ENCODE measurements around the gene STAU1. TPM values are rescaled to one million over a fixed set of nuclear protein-coding genes. Genes with fewer than 3 reads are reported as not detected.

Gene STAU1
- total and polyA plus RNA-seq, 4 donors, result 39.1 to 81.3 (median 60.1) TPM

DNA sequence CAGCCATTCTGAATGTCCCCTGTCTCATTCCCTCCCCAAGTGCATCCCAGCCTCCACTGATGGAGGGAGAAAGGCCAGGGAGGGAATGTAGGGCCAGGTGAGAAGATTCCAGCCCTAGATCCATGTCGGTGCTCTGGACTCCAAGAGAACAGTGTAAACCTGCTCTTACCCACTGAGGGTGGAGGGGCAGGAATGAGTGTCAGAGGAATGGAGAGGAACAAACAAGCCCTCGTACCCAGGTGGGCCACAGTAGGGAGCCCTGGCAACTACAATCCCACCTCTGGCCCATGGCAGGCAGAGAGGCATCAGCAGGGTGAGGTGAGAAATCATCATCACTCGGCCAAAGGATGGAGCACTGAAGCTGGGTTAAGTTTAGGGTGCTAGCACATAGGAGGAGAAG, 54.6 kb downstream of the STAU1 start:
- Histone ChIP-seq H3K4me3 (ENCODE audit: low read length in 2 of 2) (no peak overlapping the region), H3K4me1 (ENCODE audit: control insufficient read depth in 1 of 2, insufficient read depth in 2 of 2, low read length in 2 of 2) (no peaks in the 10 kb centered on the region), H3K27me3 (ENCODE audit: control insufficient read depth in 1 of 2, insufficient read depth in 2 of 2, low read length in 1 of 2) (no peaks in the 10 kb centered on the region), H3K27ac (ENCODE audit: low read depth in 1 of 2, low read length in 2 of 2) (no peak overlapping the region), H3K36me3 (ENCODE audit: control insufficient read depth in 1 of 2, insufficient read depth in 2 of 2, low read length in 1 of 2) (no peaks in the 10 kb centered on the region), H3K9me3 (ENCODE audit: control insufficient read depth, low read length) (no peaks in the 10 kb centered on the region)
- DNase-seq (no peak), ATAC-seq (ENCODE audit: low FRiP score) (no peak)
- WGBS, 2 donors, result 70 to 78% methylated on average over 3 of the region's 3 CpGs
- intact Hi-C loops (cut with DNase I), result loop anchor here (1.0 to 10.0 kb wide), 3 partner anchors 51 to 84 kb away; partner anchors contain the start of gene STAU1 (in 1 of the 2)

DNA sequence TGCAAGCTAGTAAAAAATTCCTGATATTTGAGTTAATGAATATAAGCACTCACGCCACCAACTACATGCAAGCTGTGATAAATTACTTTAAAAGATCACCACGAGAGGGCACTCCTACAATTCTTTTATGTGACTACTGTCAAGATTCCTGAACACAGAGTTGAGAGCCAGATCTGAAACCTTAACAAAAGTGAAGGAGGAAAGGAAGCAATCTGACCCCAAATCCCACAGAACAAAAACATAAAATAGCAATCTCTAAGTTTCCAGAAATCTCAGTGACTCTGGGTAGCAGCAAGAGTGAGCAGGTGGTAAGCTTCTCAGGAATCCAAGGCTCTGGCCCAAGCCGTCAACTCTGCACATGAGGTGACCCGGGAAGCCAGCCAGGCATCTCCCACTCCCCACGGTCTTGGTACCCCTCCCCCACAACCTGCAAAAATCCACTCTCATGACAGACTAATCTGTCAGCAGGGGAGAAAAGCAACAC, 55.1 kb downstream of the STAU1 start:
- DNase-seq (no peak), ATAC-seq (ENCODE audit: low FRiP score) (peak; percentile 81)
- no peak overlapping the region for H3K4me3 ChIP-seq (ENCODE audit: low read length in 2 of 2)
- H3K27ac ChIP-seq (ENCODE audit: low read depth in 1 of 2, low read length in 2 of 2), result peak overlapping the region in 1 of 2 donors; percentile 2
- no peaks in the 10 kb centered on the region for H3K4me1 ChIP-seq (ENCODE audit: control insufficient read depth in 1 of 2, insufficient read depth in 2 of 2, low read length in 2 of 2)
- H3K27me3 ChIP-seq (ENCODE audit: control insufficient read depth in 1 of 2, insufficient read depth in 2 of 2, low read length in 1 of 2), result no peaks in the 10 kb centered on the region
- WGBS, 2 donors, result 19 to 25% methylated on average over 5 of the region's 5 CpGs
- intact Hi-C loops (cut with DNase I), result loop anchor here (1.0 to 10.0 kb wide), 3 partner anchors 52 to 84 kb away; partner anchors contain the start of gene STAU1 (in 1 of the 2)
- H3K9me3 ChIP-seq (ENCODE audit: control insufficient read depth, low read length), result no peaks in the 10 kb centered on the region
- no peaks in the 10 kb centered on the region for H3K36me3 ChIP-seq (ENCODE audit: control insufficient read depth in 1 of 2, insufficient read depth in 2 of 2, low read length in 1 of 2)

- WGBS, 2 donors, result 96 to 97% methylated on average over 10 of the region's 10 CpGs
- no peak overlapping the region for H3K27ac ChIP-seq (ENCODE audit: low read depth in 1 of 2, low read length in 2 of 2)
- ATAC-seq (ENCODE audit: low FRiP score) (no peak), DNase-seq (no peak)
- no peak overlapping the region for H3K4me3 ChIP-seq (ENCODE audit: low read length in 2 of 2)
- H3K9me3 ChIP-seq (ENCODE audit: control insufficient read depth, low read length), result no peaks in the 10 kb centered on the region
- H3K4me1 ChIP-seq (ENCODE audit: control insufficient read depth in 1 of 2, insufficient read depth in 2 of 2, low read length in 2 of 2), result no peaks in the 10 kb centered on the region
- no peaks in the 10 kb centered on the region for H3K27me3 ChIP-seq (ENCODE audit: control insufficient read depth in 1 of 2, insufficient read depth in 2 of 2, low read length in 1 of 2)
- peaks cover 4 to 8% of the 10 kb centered on the region in 2 donors for H3K36me3 ChIP-seq (ENCODE audit: control insufficient read depth in 1 of 2, insufficient read depth in 2 of 2, low read length in 1 of 2)
- intact Hi-C loops (cut with DNase I), result no loop called here
Observed at GRCh38 chr20:49123982-49124381, 64.2 kb downstream of the STAU1 start.

- no peak overlapping the region for H3K4me3 ChIP-seq (ENCODE audit: low read length in 2 of 2)
- no peaks in the 10 kb centered on the region for H3K27me3 ChIP-seq (ENCODE audit: control insufficient read depth in 1 of 2, insufficient read depth in 2 of 2, low read length in 1 of 2)
- ATAC-seq (ENCODE audit: low FRiP score) (no peak), DNase-seq (no peak)
- H3K36me3 ChIP-seq (ENCODE audit: control insufficient read depth in 1 of 2, insufficient read depth in 2 of 2, low read length in 1 of 2), result peaks cover 4 to 10% of the 10 kb centered on the region in 2 donors
- H3K9me3 ChIP-seq (ENCODE audit: control insufficient read depth, low read length), result no peaks in the 10 kb centered on the region
- H3K4me1 ChIP-seq (ENCODE audit: control insufficient read depth in 1 of 2, insufficient read depth in 2 of 2, low read length in 2 of 2), result no peaks in the 10 kb centered on the region
- WGBS, 2 donors, result 92 to 93% methylated on average over 13 of the region's 13 CpGs
- intact Hi-C loops (cut with DNase I), result no loop called here
- H3K27ac ChIP-seq (ENCODE audit: low read depth in 1 of 2, low read length in 2 of 2), result no peak overlapping the region
Observed at GRCh38 chr20:49122920-49123319, 65.2 kb downstream of the STAU1 start.

GRCh38 chr20:49119988-49120387, 68.1 kb downstream of the STAU1 start:
- intact Hi-C loops (cut with DNase I), result no loop called here
- Histone ChIP-seq H3K27ac (ENCODE audit: low read depth in 1 of 2, low read length in 2 of 2) (no peak overlapping the region), H3K4me3 (ENCODE audit: low read length in 2 of 2) (no peak overlapping the region), H3K4me1 (ENCODE audit: control insufficient read depth in 1 of 2, insufficient read depth in 2 of 2, low read length in 2 of 2) (no peaks in the 10 kb centered on the region), H3K36me3 (ENCODE audit: control insufficient read depth in 1 of 2, insufficient read depth in 2 of 2, low read length in 1 of 2) (peaks cover 4 to 10% of the 10 kb centered on the region in 2 donors), H3K27me3 (ENCODE audit: control insufficient read depth in 1 of 2, insufficient read depth in 2 of 2, low read length in 1 of 2) (no peaks in the 10 kb centered on the region), H3K9me3 (ENCODE audit: control insufficient read depth, low read length) (no peaks in the 10 kb centered on the region)
- WGBS, 2 donors, result 92 to 93% methylated on average over 7 of the region's 7 CpGs
- DNase-seq, result no peak
- ATAC-seq (ENCODE audit: low FRiP score), result no peak

DNA sequence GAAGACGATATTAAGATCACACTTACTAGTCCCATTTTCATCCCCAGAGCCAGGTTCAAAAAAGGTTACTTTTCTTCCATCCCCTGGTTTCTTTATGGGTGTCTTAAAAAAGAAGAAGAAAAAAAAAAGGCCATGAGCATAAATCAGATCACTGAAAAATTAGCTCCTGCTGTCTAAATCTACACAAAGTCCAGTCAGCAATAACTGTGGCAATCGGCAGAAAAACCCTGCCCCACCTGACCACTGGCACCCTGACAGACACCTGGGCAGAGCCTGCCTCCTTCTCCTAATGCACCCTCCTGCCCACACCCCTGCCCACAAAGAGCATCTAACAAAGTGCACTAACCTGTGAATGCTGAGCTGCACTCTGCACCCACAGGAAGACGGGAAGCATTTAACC, 69.8 kb downstream of the STAU1 start:
- ATAC-seq (ENCODE audit: low FRiP score), result no peak
- no peak for DNase-seq
- Histone ChIP-seq H3K27ac (ENCODE audit: low read depth in 1 of 2, low read length in 2 of 2) (no peak overlapping the region), H3K4me3 (ENCODE audit: low read length in 2 of 2) (no peak overlapping the region), H3K4me1 (ENCODE audit: control insufficient read depth in 1 of 2, insufficient read depth in 2 of 2, low read length in 2 of 2) (no peaks in the 10 kb centered on the region), H3K36me3 (ENCODE audit: control insufficient read depth in 1 of 2, insufficient read depth in 2 of 2, low read length in 1 of 2) (peaks cover 4 to 8% of the 10 kb centered on the region in 2 donors), H3K9me3 (ENCODE audit: control insufficient read depth, low read length) (no peaks in the 10 kb centered on the region), H3K27me3 (ENCODE audit: control insufficient read depth in 1 of 2, insufficient read depth in 2 of 2, low read length in 1 of 2) (no peaks in the 10 kb centered on the region)
- WGBS, 2 donors, result 82 to 84% methylated on average over 3 of the region's 3 CpGs
- intact Hi-C loops (cut with DNase I), result no loop called here

DNA sequence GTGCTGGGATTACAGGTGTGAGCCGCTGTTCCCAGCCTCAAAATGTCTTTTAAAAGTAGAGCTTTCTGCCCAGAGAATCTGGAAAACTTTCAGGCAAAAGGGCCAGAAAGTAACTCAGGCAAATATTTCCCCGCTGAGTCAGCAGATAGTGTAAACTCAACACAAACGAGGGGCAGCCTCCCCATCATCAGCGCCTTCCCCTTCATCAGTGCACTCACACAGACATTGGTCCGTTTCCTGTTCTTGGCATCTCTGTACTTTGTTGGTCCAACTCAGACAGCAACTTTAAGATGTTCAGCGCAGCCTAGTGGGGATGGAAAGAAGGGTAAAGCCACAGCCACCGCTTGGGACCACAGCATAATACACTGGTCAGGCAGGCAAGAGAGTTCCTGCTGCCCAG, 72.6 kb downstream of the STAU1 start:
- no peaks in the 10 kb centered on the region for H3K27me3 ChIP-seq (ENCODE audit: control insufficient read depth in 1 of 2, insufficient read depth in 2 of 2, low read length in 1 of 2)
- ATAC-seq (ENCODE audit: low FRiP score) (no peak), DNase-seq (no peak)
- H3K4me3 ChIP-seq (ENCODE audit: low read length in 2 of 2), result no peak overlapping the region
- intact Hi-C loops (cut with DNase I), result no loop called here
- peaks cover 4 to 10% of the 10 kb centered on the region in 2 donors for H3K36me3 ChIP-seq (ENCODE audit: control insufficient read depth in 1 of 2, insufficient read depth in 2 of 2, low read length in 1 of 2)
- no peaks in the 10 kb centered on the region for H3K4me1 ChIP-seq (ENCODE audit: control insufficient read depth in 1 of 2, insufficient read depth in 2 of 2, low read length in 2 of 2)
- WGBS, 2 donors, result 65 to 70% methylated on average over 7 of the region's 7 CpGs
- no peak overlapping the region for H3K27ac ChIP-seq (ENCODE audit: low read depth in 1 of 2, low read length in 2 of 2)
- no peaks in the 10 kb centered on the region for H3K9me3 ChIP-seq (ENCODE audit: control insufficient read depth, low read length)

- no peaks in the 10 kb centered on the region for H3K4me1 ChIP-seq (ENCODE audit: control insufficient read depth in 1 of 2, insufficient read depth in 2 of 2, low read length in 2 of 2)
- intact Hi-C loops (cut with DNase I), result no loop called here
- no peaks in the 10 kb centered on the region for H3K9me3 ChIP-seq (ENCODE audit: control insufficient read depth, low read length)
- ATAC-seq (ENCODE audit: low FRiP score) (no peak), DNase-seq (no peak)
- 85 to 87% methylated on average over 15 of the region's 15 CpGs for WGBS, 2 donors
- peaks cover 1 to 3% of the 10 kb centered on the region in 2 donors for H3K36me3 ChIP-seq (ENCODE audit: control insufficient read depth in 1 of 2, insufficient read depth in 2 of 2, low read length in 1 of 2)
- H3K4me3 ChIP-seq (ENCODE audit: low read length in 2 of 2), result no peak overlapping the region
- no peak overlapping the region for H3K27ac ChIP-seq (ENCODE audit: low read depth in 1 of 2, low read length in 2 of 2)
- no peaks in the 10 kb centered on the region for H3K27me3 ChIP-seq (ENCODE audit: control insufficient read depth in 1 of 2, insufficient read depth in 2 of 2, low read length in 1 of 2)
Observed at GRCh38 chr20:49112596-49113274, 75.4 kb downstream of the STAU1 start.

Measured in aorta (tissue), 5 donors.